Astrocyte (in vitro differentiated cells and primary cell): Measurements from ENCODE around the gene CDT1. TPM values are rescaled to one million over a fixed set of nuclear protein-coding genes. Genes with fewer than 3 reads are reported as not detected.
"Not testable (repeated sequence)": the region's sequence is repeated elsewhere in the genome, so short reads cannot be mapped to it uniquely, and the experiment has no call there.

Experiments
- DNase-seq: peaks from one replicate; pipeline ENCODE4 v3.0.0-alpha.2; 2010; ENCODE audit warnings: low read depth
- FAIRE-seq: peaks from 2 replicates; lab custom pipeline; 2011; peaks lifted over from hg19 to GRCh38; lab: Jason Lieb, UNC
- H2AFZ ChIP-seq: 2 replicates; pipeline ENCODE4 v1.6.0; 2012; ENCODE audit warnings: low read depth, low read length, inconsistent platforms
- H3K27ac ChIP-seq: 2 replicates; pipeline ENCODE4 v1.5.1; 2011; ENCODE audit warnings: low read depth, low read length, inconsistent platforms
- H3K27me3 ChIP-seq: 2 replicates; pipeline ENCODE4 v1.6.0; 2011; ENCODE audit warnings: low read length, inconsistent platforms; ENCODE audit not compliant: insufficient read depth
- H3K36me3 ChIP-seq: 2 replicates; pipeline ENCODE4 v1.5.1; 2011; ENCODE audit warnings: low read length, inconsistent platforms; ENCODE audit not compliant: insufficient read depth
- H3K4me1 ChIP-seq: 2 replicates; pipeline ENCODE4 v1.5.1; 2011; ENCODE audit warnings: low read length, inconsistent platforms; ENCODE audit not compliant: insufficient read depth
- H3K4me2 ChIP-seq: 2 replicates; pipeline ENCODE4 v1.6.0; 2012; ENCODE audit warnings: low read length, inconsistent platforms
- H3K4me3 ChIP-seq: 2 replicates; pipeline ENCODE4 v1.5.1; 2011; ENCODE audit warnings: low read depth, mild to moderate bottlenecking, low read length, inconsistent platforms; ENCODE audit not compliant: insufficient read depth
- H3K79me2 ChIP-seq: 2 replicates; pipeline ENCODE4 v1.6.0; 2012; ENCODE audit warnings: mild to moderate bottlenecking, low read length, inconsistent platforms; ENCODE audit not compliant: insufficient read depth
- H3K9ac ChIP-seq: 2 replicates; pipeline ENCODE4 v1.6.0; 2012; ENCODE audit warnings: mild to moderate bottlenecking, low read length, inconsistent platforms
- H3K9me3 ChIP-seq: 2 replicates; pipeline ENCODE4 v1.5.1; 2012; ENCODE audit warnings: low read depth, mild to moderate bottlenecking, low read length, inconsistent platforms; ENCODE audit not compliant: insufficient read depth
- H4K20me1 ChIP-seq: 2 replicates; pipeline ENCODE4 v1.6.0; 2012; ENCODE audit warnings: low read length, inconsistent platforms; ENCODE audit not compliant: insufficient read depth
- H3K27ac Mint-ChIP-seq: one replicate; pipeline ENCODE4 v1.8.0; 2021; ENCODE audit warnings: mild to moderate bottlenecking, mixed read lengths; ENCODE audit not compliant: unreplicated experiment
- H3K27me3 Mint-ChIP-seq: one replicate; pipeline ENCODE4 v1.8.0; 2021; ENCODE audit warnings: low read depth, mixed read lengths; ENCODE audit not compliant: unreplicated experiment
- H3K36me3 Mint-ChIP-seq: one replicate; pipeline ENCODE4 v1.8.0; 2021; ENCODE audit warnings: low read depth, mixed read lengths; ENCODE audit not compliant: unreplicated experiment
- H3K4me1 Mint-ChIP-seq: one replicate; pipeline ENCODE4 v1.8.0; 2021; ENCODE audit warnings: low read depth, mixed read lengths; ENCODE audit not compliant: unreplicated experiment
- H3K4me3 Mint-ChIP-seq: one replicate; pipeline ENCODE4 v1.8.0; 2021; ENCODE audit warnings: mild to moderate bottlenecking, moderate library complexity, mixed read lengths; ENCODE audit not compliant: unreplicated experiment
- H3K9me3 Mint-ChIP-seq: one replicate; pipeline ENCODE4 v1.8.0; 2021; ENCODE audit warnings: mild to moderate bottlenecking, mixed read lengths; ENCODE audit not compliant: unreplicated experiment
- EZH2 ChIP-seq: IDR thresholded peaks from 2 replicates; pipeline ENCODE4 v1.6.1; 2012; ENCODE audit warnings: mild to moderate bottlenecking, low read length, inconsistent platforms; ENCODE audit not compliant: insufficient read depth
- total RNA-seq: library from RNA; stranded (reverse); gene quantifications from 2 replicates; pipeline ENCODE4 v1.2.1, GENCODE V29; 2021
- TF ChIP-seq, protein P1 (sequence below): IDR thresholded peaks from 2 replicates; pipeline ENCODE4 v1.5.1; 2011; ENCODE audit warnings: low read depth, mild to moderate bottlenecking, inconsistent platforms, low read length, moderate library complexity; ENCODE audit not compliant: insufficient read depth

The CDT1 gene
- total RNA-seq, 1 donor from 2014 or later: 4.7 TPM

DNA sequence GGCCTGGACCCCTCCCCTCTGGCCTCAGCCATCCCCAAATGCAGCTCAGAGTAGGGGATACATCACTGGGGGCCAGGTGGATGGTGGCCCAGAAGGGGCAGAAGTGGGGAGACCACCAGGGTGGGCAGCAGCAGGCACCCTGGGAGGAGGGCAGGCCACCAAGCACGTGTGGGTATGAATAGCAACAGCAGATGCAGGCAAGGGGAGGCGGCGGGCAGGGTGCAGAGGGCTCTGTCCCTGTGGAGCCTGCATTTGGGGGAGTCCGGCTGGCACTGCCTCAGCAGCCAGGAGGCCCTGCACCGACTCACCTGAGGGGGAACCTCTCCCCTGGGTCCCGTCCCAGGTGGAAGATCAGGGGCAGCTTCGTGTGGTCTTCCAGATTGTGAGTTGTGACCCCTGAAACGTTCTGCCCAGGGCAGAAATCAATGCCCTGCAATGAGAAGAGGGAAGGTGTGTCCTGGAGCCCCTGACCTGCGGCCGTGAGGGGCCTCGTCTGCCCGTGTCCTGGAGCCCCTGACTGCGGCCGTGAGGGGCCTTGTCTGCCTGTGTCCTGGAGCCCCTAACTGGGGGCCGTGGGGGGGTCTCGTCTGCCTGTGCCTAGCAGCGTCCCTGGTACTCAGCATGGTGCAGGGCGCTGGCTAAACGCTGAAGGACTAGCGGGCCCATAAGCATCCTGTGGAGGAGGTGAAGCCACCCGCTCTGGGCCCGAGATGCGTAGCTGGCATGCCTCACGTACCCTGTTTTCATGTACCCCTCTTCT, 18.9 kb downstream of the CDT1 start:
- Mint-ChIP-seq H3K4me1 (no peaks in the 10 kb centered on the region), H3K4me3 (no peak overlapping the region), H3K27ac (no peak overlapping the region), H3K9me3 (no peaks in the 10 kb centered on the region), H3K36me3 (peaks cover 9% of the 10 kb centered on the region), H3K27me3 (no peaks in the 10 kb centered on the region)
- H3K9me3 ChIP-seq: no peaks in the 10 kb centered on the region
- no peak overlapping the region for H3K4me3 ChIP-seq
- H3K36me3 ChIP-seq: no peaks in the 10 kb centered on the region
- FAIRE-seq (no peak), DNase-seq (no peak)
- no peaks in the 10 kb centered on the region for H3K27me3 ChIP-seq
- H3K9ac ChIP-seq: no peak overlapping the region
- no peaks in the 10 kb centered on the region for H3K79me2 ChIP-seq
- TF ChIP-seq, protein P1, sequence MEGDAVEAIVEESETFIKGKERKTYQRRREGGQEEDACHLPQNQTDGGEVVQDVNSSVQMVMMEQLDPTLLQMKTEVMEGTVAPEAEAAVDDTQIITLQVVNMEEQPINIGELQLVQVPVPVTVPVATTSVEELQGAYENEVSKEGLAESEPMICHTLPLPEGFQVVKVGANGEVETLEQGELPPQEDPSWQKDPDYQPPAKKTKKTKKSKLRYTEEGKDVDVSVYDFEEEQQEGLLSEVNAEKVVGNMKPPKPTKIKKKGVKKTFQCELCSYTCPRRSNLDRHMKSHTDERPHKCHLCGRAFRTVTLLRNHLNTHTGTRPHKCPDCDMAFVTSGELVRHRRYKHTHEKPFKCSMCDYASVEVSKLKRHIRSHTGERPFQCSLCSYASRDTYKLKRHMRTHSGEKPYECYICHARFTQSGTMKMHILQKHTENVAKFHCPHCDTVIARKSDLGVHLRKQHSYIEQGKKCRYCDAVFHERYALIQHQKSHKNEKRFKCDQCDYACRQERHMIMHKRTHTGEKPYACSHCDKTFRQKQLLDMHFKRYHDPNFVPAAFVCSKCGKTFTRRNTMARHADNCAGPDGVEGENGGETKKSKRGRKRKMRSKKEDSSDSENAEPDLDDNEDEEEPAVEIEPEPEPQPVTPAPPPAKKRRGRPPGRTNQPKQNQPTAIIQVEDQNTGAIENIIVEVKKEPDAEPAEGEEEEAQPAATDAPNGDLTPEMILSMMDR: no peak
- TF ChIP-seq EZH2: no peak
- no peaks in the 10 kb centered on the region for H3K4me1 ChIP-seq
- H3K4me2 ChIP-seq: no peak overlapping the region
- no peaks in the 10 kb centered on the region for H4K20me1 ChIP-seq
- no peak overlapping the region for H2AFZ ChIP-seq
- no peak overlapping the region for H3K27ac ChIP-seq

DNA sequence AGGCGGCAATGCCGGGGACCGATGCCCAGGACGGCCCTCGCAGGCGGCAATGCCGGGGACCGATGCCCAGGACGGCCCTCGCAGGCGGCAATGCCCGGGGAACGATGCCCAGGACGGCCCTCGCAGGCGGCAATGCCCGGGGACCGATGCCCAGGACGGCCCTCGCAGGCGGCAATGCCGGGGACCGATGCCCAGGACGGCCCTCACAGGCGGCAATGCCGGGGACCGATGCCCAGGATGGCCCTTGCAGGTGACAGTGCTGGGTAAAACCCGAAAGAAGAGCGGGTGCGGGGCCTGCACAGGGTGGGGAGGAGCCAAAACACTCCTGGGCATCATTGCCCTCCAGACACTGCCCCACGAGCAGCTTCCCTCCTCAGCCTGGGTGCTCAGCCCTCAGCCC, 20.1 kb downstream of the CDT1 start:
- H3K4me1 Mint-ChIP-seq, H3K27me3 Mint-ChIP-seq, H3K4me2 ChIP-seq, DNase-seq, H3K36me3 ChIP-seq, H3K4me1 ChIP-seq, H3K36me3 Mint-ChIP-seq, H3K79me2 ChIP-seq, FAIRE-seq, H3K27ac Mint-ChIP-seq, H3K27ac ChIP-seq, H3K4me3 Mint-ChIP-seq, H2AFZ ChIP-seq, H3K9ac ChIP-seq, H3K9me3 Mint-ChIP-seq, H3K27me3 ChIP-seq, H3K4me3 ChIP-seq, H4K20me1 ChIP-seq, H3K9me3 ChIP-seq: not testable (repeated sequence)

DNA sequence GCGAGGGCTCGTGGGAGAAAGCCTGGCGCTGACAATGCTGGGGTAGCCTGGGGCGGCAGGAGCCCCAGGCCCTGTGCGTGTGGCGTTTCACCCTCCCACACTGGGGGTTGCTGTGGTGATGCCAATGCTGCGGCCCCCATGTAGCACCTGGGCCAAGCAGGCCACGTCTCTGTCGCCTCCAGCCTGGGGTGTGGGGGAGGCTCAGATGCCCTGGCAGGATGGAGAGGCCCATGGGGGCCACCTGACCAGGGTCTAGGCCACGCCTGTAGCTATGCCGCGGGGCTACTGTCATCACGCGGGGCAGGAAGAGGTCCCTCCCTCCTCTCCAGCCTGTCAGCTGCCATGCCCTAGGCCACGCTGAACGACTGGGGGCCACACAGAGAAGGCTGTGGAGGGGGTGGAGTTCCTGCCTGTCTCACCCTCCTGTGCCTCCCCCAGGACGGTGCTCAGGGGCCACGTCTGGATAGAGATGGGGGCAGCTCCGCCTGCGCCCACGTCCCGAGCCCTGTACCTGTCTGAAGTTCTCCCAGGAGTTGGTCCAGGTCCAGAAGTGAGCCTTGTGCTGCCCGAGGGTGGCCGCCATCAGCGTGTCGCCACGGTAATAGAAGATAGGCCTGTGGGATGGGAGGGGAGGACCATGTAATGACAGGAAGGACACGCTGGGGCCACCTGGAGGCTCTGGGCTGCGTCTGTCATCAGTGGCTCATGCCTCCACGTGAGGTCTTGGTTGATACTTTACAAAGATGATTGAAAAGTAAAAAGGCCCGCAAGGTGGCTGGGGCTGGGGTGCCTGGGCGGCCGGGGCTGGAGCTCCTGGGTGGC, 20.9 kb downstream of the CDT1 start:
- H3K4me2 ChIP-seq: no peak overlapping the region
- H4K20me1 ChIP-seq: no peaks in the 10 kb centered on the region
- Mint-ChIP-seq H3K4me1 (no peaks in the 10 kb centered on the region), H3K27ac (no peak overlapping the region), H3K36me3 (peaks cover 7% of the 10 kb centered on the region), H3K4me3 (no peak overlapping the region), H3K27me3 (no peaks in the 10 kb centered on the region), H3K9me3 (no peaks in the 10 kb centered on the region)
- no peaks in the 10 kb centered on the region for H3K4me1 ChIP-seq
- no peak overlapping the region for H3K9ac ChIP-seq
- no peak for FAIRE-seq
- no peaks in the 10 kb centered on the region for H3K79me2 ChIP-seq
- H3K27ac ChIP-seq: no peak overlapping the region
- H3K4me3 ChIP-seq: no peak overlapping the region
- TF ChIP-seq, protein P1: no peak
- TF ChIP-seq EZH2: no peak
- no peaks in the 10 kb centered on the region for H3K27me3 ChIP-seq
- no peaks in the 10 kb centered on the region for H3K36me3 ChIP-seq
- H3K9me3 ChIP-seq: no peaks in the 10 kb centered on the region
- H2AFZ ChIP-seq: no peak overlapping the region
- DNase-seq: no peak
